CD4-positive, alpha-beta T cell treated with Interleukin-6 at 100 ng/mL for 8 hours (primary cell): Measurements from ENCODE around the gene LDLRAD4.
A peak's percentile ranks its signal among the peaks of the same experiment; 100 is the strongest.

ENCODE experiments used
- DNase-seq: peaks from one replicate; pipeline ENCODE4 v3.0.0-alpha.2; 2020; ENCODE audit warnings: mixed read lengths, low spot score

The LDLRAD4 gene

DNA sequence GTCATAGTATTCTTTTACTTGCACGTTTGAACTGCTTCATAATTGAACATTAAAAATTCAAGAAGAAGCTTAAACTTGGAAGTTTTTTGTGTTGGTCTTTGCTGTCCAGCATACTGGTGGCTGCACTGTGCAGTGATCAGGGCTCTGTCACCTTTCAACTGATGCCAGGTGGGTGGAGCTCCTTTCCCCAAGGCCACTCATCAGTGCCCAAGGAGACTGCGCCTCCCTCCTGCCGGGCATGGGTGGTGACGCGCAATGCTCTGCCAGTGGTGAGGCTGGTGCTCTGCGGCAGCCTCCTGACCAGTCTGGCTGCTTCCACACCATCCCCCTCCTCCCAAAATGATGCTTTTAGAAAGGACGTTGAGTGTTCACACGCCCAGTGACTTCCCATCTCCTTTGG, 16.0 kb upstream of the LDLRAD4 start:
- DNase-seq = no peak

DNA sequence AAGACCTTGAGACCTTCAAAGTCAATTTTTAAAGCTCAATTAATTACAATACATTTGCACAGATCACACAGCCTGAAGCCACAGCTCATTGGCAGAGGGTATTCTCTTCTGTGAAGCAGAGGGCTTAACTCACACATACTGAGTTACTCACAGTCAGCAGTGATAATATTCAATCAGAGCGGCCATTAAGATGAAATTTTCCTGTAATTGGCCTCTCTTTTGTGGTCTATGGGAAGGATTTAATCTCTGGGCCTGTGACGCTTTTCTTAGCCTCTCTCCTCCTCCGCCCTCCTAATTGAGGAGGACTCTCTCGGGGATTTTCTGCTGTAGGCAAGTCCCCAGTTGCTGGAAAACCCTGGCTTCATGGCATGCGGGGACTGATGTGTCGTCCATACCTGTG, 12.3 kb upstream of the LDLRAD4 start:
- DNase-seq = no peak

DNA sequence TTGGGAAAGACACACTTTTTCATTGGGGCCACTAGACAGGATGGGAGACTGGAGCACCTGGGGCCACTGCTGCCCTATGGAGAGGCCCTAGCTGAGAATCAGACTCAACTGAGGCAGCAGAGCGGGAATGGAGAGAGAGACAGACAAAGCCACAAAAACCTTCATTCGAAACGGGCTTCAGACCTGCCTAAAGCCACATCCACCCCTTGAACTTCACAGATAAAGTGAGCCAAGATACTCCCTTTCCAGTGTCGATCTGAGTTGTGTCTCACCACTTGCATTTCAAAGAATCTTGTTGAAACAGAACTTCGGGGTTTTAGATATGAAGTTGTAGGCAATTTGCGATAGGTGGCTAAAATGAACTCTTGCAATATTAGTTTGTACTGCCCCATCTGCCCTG, 11.3 kb upstream of the LDLRAD4 start:
- DNase-seq = no peak

DNA sequence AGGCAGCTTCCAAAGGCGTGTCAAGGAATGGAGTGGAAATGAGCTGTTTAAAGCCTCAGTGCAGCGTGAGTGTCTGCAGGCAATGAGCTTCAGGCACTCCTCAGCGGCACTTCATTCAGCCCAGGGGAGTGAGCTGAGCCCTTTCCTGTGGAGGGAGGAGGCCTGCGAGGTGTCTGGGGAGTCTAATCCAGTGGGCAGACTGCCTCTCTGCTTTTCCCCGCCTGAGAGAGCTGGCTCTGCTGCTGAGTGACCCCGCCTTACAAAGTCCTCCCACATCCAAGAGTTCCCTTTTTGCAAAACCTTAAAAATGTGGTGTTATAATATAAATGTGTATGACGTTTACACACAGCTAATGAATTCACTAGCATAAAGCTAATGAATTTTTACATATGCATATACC, 7.0 kb upstream of the LDLRAD4 start:
- no peak for DNase-seq

DNA sequence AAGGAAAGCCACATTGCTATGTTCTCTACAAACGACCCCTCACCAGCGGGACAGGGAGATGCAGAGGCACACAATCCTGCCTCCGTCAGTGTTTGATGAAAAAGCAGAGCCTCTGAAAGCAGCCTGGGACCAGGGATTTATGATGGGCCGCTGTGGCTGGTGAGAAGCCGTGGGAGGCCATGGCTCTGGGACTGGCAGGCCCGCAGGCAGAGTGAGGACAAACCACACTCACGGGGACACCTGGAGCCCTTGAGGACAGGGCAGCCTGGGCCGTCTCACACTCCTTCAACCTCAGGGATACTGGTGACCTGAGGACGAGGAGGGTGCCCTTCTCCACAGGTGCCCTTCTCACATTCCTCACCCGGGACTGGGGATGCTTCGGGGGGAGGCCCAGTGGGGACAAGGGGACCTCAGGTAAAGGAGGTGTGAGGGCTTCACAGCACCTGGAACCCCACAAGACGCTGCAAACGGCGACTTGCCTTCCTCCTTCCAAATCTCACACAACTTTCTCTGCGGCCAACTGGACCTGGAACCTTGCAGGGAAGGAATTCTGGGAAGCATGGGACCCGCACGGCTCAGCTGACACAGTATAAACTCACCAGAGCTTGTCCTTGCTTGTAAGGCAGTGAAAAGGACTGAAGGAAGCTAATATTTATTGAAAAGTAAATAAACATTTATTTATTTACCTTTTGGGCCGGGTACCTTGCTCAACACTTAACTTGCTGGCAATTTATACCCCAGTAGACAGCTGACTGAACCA, 5.3 kb upstream of the LDLRAD4 start:
- no peak for DNase-seq

DNA sequence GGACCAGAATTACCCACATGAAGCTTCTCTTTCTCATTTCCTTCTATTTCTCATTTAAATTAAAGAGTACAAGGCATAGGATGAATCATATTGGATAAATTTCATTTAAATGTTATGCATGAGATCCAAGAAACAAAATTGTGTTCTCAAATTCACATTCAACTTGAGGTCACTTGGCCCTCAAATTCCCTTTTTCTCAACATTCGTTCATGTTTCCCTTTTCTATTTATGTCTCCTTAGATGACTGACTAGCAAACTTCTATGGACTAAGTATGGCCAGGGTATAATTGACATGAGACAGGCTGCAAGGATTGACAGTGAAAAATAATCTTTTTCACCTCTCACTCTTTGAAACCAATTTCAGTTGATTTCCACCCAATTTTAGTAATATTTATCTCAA, 4.0 kb upstream of the LDLRAD4 start:
- DNase-seq = no peak

DNA sequence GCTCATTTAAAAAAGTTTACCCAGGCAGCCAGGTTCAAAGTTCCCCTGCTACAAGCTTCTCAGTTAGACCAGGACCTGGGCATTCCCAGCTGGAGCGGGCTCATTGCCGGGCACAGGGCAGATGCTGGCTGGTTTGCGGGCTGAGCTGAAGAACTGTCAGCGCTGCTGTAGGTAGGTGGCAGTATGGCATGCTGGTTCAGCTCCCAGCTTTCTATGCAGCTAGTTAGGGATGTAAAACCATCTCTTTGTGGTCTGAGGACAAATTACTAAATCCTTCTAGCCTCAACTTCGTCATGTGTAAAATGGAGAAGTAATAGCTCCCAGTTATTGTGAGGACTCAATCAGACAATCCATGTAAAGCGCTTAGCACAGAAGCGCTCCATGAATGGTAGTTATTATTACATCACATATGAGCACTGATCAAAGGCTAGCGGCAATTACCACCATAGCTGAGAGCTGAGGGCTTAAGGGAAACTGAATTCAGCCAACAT, 2.4 kb upstream of the LDLRAD4 start:
- peak; percentile 57 for DNase-seq

DNA sequence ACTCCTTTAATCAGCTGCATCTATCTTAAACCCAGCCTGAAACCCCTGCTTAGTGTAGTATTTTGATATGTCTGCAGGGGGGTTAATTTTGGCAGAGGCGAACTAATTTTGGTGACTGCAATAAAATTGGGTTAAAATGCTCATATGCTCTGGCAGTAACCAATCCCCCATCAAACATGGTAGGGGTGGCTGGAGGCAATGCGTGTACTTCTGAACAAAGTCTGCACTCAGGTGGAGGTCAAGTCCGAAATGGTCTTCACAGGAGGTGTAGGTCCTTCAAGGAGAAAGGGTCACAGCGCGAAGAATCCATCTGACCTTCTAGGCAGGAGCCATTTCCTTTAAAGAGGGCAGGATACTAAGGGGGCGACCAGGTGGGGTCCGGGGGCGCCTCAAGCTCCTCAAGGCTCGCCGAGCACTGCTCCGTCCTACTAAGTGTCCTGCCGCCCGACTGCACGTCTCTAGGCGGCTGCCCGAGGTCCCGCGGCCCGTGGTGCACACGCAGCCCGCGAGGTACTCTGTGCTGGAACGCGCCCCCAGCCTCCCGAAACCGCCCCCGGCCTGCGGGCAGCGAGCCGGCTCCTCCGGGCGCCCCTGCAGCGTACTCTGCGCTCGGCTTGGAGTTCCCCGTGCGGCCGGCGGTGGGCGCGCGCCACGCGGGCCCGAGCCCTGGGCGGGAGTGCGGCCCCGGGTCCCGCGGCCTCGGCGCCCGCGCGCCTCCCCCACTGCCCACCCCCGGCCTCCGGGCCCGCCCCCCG, 1.7 kb upstream of the LDLRAD4 start:
- DNase-seq = peak; percentile 40

DNA sequence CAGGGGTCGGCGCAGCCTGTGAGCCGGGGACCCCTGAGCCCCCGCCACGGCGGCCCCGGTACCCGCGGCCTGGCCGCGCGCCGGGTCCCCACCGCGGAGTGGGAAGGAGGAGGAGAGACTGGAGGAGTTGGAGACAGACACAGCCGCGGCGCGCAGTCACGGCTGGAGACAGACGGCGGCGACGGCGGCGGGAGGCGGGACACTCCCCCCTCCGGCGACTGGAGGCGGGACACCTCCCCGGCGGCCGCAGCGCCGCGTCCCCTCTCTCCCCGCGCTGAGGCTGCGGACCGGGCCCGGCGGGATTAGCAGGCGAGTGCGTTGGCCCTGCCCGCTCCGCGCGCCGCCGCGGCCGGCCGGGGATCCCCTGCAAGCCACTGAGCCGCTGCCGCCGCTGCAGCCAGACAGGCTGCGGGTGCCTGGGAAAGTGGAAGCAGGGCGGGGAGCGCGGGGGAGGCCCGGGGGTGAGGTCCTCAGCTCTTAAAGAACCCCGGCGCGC, 1.0 kb upstream of the LDLRAD4 start:
- DNase-seq = peak; percentile 42

DNA sequence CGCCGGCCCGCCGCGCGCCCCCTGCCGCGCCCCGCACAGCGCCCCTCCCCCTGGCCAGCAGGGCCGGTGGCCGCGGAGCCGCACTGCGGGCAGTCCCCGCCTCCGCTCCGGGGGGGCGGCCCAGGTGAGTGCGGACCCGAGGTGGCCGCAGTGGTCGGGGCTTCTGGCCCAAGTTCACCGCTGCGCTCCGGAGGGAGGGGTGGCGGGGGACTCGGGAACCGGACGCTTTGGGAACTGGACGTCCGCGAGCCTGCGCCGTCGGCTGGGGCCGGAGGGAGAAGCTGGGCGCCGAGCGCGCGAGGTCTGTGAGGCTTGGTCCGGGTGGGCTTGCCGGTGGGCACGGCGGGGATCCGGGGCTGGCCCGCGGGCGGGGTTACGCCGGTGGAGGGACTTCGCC, 591 bp upstream of the LDLRAD4 start:
- DNase-seq = no peak

DNA sequence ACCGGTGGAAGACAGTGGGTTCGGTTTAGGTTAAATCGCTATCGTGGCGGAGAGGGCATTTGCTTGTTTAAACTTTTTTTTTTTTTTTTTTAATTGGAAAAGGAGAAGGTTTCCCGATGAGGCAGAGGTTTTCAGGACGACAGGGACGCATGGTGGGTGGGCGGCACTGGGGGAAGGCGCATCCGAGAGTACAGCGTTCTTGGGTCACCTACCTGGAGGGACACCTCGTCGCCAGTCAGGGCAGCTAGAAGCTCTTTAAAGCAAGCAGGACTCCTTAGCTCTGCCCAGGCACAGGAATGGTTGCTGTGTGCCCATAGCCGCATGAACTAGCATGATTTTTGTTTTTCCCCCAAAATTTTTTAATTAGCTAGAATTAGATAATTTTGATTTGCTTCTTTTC, 437 bp downstream of the LDLRAD4 start:
- DNase-seq = no peak

DNA sequence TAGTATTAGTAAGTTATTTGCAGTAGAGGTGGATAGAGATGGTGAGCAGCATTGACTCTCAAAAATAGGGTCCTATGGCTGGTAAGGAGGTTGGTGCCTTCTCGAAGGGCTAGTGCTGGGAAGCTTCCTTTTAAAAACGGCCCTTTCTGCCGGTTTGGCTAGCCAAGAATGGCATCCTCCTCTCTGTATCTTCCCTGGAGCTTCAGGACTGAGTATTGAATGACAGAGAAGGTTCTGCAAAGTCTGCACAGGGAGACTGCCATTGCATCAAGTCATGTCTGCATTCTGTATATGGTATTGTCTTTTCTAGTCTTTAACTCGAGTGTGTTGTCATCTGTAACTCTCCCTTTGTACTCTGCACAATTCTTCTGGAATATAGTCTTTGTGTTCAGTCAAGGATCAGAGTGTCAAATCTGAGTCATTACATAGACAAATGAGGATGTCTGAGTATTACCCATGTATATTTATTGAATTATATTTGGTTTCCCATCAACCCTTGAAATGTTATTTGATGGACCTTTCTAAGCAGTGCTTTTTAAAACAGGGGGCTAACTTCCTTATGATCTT, 1.1 kb downstream of the LDLRAD4 start:
- DNase-seq = no peak

DNA sequence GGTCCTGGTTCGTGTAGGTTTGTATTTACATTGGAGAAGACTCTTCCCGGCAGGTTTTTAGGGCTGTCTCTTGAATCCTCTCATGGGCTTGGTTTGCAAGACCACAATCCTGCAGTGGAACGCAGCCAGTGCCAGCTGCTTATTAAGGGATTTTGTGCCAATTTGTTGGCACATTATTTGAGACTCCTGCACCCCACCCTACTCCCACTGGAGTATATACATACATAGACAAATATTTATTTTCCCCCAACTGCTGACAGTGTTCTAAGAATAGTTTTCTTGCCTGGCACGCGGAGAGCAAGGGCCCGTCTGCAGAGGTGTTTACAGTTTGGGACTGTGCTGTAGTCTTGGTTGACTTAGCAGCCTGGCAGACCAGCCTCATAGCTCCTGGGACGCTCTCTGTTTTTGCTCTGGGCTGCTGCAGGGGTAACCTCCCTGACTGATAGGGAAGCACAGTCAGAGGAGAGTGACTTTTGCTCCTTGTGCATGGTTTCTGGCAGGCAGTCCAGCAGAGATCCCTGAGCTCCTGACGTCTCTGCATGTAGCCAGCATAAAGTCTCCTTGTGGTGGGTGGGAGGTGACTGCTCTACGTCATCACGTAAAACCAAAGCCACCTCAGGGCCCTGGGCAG, 1.9 kb downstream of the LDLRAD4 start:
- DNase-seq = no peak

DNA sequence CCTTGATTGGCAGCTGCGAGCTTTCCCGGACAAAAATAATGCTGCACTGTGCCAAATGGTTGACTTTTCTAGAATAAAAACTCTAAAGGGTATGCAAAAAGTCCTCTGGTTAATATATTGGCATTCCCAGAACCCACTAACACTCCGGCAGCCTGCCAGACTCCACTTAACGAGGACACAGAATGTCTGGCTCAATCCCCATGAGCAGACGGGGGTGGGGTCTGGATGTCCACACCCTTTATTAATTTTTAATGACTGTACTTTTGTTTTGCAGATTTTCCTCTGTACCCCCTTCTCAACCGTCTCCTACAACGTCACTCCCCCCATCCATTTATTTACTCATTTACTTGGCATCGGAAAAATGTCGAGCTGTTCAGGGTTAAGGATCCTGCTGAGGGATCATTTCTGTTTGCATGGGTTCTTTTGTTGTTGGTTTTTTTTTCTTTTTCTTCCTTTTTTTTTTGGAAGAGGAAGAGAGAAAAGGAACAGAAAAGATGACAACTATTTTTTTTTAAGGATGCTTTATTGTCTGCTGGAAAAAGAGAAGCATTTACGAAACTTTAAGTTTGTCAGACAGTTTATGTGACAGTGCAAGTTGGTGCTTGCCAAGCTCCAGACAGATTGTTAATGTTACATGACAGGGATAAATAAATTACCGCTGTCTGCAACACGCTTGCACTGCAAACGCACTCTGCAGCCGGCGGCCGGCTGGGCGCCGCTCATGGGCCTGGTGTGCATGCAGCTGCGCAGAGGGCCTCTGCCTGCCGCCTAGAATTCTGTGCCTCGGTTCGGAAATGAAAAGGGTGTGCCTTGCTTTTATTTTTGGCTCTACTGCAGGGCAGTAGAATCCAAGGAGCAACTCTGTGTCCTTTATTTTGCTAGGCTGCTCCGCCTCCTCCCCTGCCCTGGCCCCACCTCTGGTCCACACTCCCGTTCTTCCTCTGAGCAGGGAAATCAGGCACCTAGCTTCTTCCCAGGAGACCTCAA, 3.6 kb downstream of the LDLRAD4 start:
- no peak for DNase-seq

DNA sequence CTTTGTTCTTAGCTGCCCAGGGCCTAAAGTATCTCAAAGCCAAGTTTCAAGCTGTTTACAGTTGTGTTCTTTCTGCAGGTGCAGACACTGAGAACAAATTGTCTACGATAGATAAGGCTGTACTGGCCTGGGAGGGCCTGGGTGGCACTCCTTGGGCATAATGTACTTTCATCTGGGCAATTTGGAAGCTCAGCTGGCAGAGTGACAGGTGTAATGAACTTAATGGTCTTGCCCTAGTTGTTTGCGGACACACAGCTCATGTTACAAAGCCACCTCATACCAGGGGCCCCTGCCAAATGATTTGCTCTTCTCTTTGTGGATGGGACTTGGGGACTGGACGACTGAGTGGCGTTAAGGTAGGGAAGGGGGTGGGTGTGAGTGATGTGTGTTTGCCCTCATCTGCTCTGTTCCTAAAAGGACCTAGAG, 4.3 kb downstream of the LDLRAD4 start:
- DNase-seq = no peak

DNA sequence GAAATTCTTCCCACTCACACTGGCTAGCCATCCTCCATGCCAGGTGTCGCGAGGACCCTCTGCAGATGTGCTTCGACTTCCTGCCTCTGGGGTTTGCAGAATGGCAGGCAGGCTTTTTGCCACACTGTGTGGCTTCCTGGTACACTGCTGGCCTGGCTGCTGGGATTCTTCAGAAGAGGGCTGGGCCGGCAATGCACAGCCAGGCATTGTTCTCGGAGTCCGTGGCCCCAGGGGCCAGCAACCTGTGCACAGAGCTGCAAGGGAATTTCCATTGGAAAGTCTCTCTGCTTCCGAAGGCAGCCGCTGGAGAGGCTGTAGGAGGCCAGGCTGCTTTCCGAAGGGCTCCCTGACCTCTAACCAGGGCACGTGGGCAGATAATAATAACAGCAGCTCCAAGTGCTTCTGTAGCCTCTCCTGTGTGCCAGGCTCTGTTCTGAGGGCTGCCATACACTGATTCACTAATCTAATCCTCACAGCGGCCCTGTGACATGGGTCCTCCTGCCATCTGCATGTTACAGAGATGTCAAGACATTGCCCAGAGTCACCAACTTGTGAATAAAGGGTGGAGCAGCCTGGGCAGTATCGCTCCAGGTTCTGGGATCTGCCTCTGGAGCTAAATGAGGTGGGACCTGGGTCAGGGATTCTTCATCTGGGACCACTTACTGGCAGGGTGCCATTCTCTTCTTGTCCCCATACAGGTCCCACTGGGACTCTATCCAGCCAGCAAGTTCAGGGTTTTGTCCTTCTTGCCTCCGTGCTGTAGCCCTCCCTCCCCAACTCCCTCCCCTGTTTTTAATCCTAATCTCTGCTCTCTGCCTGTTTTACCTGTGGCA, 5.0 kb downstream of the LDLRAD4 start:
- DNase-seq = no peak

DNA sequence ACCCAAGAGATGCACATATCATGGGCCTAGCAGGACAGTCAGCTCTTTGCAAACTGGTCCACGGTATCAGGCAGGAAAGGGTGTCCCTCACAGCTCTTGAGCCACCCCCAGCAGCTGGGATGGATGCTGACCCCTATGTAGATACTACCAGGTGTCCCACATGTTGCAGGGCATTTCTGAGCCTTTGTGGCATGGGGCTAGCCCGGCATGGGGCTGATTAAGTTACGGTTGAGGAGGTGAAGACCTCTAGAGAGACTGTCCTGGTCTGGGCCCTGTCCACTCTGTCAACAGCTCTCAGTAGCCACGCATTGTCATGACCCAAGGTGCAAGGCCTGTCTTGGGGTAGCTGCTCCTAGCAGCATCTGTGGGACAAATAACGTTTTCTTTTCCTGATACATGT, 6.7 kb downstream of the LDLRAD4 start:
- no peak for DNase-seq

DNA sequence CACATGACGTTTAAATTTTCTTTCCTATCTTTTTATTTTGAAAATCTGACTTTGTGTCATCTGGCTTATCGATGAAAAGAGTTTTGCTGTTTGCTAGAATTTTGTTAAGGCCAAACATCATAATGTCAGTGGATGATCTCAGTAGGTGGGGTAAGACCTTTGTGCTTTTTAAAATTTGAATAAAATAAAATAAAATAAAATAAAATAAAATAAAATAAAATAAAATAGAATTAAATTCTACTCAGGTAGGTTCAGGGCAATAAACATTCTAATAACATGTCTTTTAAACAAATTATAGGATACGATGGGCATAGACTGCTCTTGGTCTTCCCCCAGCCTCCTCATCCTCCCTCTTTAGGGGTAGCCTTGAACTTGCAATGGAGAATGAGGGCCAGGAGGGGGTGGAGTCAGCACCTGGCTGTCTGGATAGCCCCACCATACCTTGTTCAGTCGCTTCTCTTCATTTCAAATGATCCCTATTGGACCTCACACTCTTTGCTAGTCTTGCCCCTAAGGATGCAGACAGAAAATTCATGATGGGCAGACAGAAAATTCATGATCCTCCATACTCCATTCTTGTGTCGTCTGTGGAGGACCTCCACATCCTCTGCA, 8.1 kb downstream of the LDLRAD4 start:
- DNase-seq = no peak

DNA sequence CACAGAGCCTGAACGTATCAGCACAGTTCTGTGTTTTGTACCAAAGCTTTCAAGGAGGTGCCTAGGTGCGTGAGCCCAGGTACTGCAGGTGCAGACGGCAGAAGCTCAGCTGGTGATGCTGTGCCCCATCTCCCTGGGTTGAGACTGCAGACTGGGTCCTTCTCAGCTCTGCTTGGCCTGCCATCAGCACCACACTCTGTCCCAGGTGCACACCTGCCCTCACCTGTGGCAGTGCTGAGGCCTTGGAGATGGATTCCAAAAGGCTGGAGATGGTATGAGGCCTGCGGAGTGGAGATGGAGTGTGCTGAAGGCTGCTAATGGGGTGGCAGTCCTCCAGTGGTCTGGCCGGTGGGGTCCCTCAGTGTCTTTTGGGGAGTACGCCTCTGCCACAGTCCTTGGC, 9.3 kb downstream of the LDLRAD4 start:
- DNase-seq = no peak
